Measurements from ENCODE around the gene LAMA1. TPM values are rescaled to one million over a fixed set of nuclear protein-coding genes. Genes with fewer than 3 reads are reported as not detected.

Gene LAMA1
- total RNA-seq, 2 donors from 2014 or later = 0.99 to 3.4 TPM

GRCh38 chr18:6921571-6921970 lies 196.0 kb downstream of the LAMA1 start:
- TF ChIP-seq CTCF (IDR thresholded peaks at IDR 0.05) (no peak), POLR2A (IDR thresholded peaks at IDR 0.05) (no peak)
- H3K27me3 ChIP-seq = no peaks in the 10 kb centered on the region
- no peaks in the 10 kb centered on the region for H3K36me3 ChIP-seq (replicated peaks in 1 of 2; ENCODE audit: insufficient read depth in 1 of 2, low read depth in 2 of 2)
- H3K27ac ChIP-seq = no peak overlapping the region
- intact Hi-C loops (cut with DNase I) = loop anchor here (5.0 kb wide), 1 partner anchor 101 kb away; no protein-coding TSS in a partner anchor
- no peaks in the 10 kb centered on the region for H3K9me3 ChIP-seq
- DNase-seq (no peak), ATAC-seq (no peak)
- H3K4me1 ChIP-seq = peaks cover 9% of the 10 kb centered on the region
- no peak overlapping the region for H3K4me3 ChIP-seq

- Histone ChIP-seq H3K27ac (no peak overlapping the region), H3K4me3 (no peak overlapping the region), H3K4me1 (peaks cover 9% of the 10 kb centered on the region), H3K9me3 (no peaks in the 10 kb centered on the region), H3K27me3 (no peaks in the 10 kb centered on the region), H3K36me3 (replicated peaks in 1 of 2; ENCODE audit: insufficient read depth in 1 of 2, low read depth in 2 of 2) (no peaks in the 10 kb centered on the region)
- DNase-seq (peak; percentile 72 to 85 (median 82)), ATAC-seq (peak; percentile 88)
- intact Hi-C loops (cut with DNase I) = loop anchor here (5.0 kb wide), 1 partner anchor 102 kb away; no protein-coding TSS in a partner anchor
- 62 to 73% methylated on average over 19 to 37 of the region's 37 CpGs for WGBS, 2 donors
- no peak for TF ChIP-seq POLR2A (IDR thresholded peaks at IDR 0.05)
- TF ChIP-seq CTCF (IDR thresholded peaks at IDR 0.05) = peak; percentile 55 to 99 (median 89)
Observed at GRCh38 chr18:6920099-6920955, 197.3 kb downstream of the LAMA1 start.

- H3K4me1 ChIP-seq = peaks cover 9% of the 10 kb centered on the region
- ATAC-seq (no peak), DNase-seq (no peak)
- H3K36me3 ChIP-seq (replicated peaks in 1 of 2; ENCODE audit: insufficient read depth in 1 of 2, low read depth in 2 of 2) = no peaks in the 10 kb centered on the region
- H3K4me3 ChIP-seq = no peak overlapping the region
- intact Hi-C loops (cut with DNase I) = no loop called here
- no peaks in the 10 kb centered on the region for H3K27me3 ChIP-seq
- 81 to 87% methylated on average over 2 to 3 of the region's 3 CpGs for WGBS, 2 donors
- TF ChIP-seq POLR2A (IDR thresholded peaks at IDR 0.05) (no peak), CTCF (IDR thresholded peaks at IDR 0.05) (no peak)
- no peak overlapping the region for H3K27ac ChIP-seq
- H3K9me3 ChIP-seq = no peaks in the 10 kb centered on the region
Observed at GRCh38 chr18:6917072-6917471, 200.5 kb downstream of the LAMA1 start.

GRCh38 chr18:6901286-6901926 lies 216.2 kb downstream of the LAMA1 start:
- Histone ChIP-seq H3K27me3 (no peaks in the 10 kb centered on the region), H3K9me3 (no peaks in the 10 kb centered on the region), H3K4me3 (no peak overlapping the region), H3K4me1 (peaks cover 9% of the 10 kb centered on the region), H3K27ac (no peak overlapping the region), H3K36me3 (replicated peaks in 1 of 2; ENCODE audit: insufficient read depth in 1 of 2, low read depth in 2 of 2) (no peaks in the 10 kb centered on the region)
- ATAC-seq (peak; percentile 60), DNase-seq (no peak)
- intact Hi-C loops (cut with DNase I) = no loop called here
- TF ChIP-seq CTCF (IDR thresholded peaks at IDR 0.05) = no peak
- no peak for TF ChIP-seq POLR2A (IDR thresholded peaks at IDR 0.05)
- WGBS, 2 donors = 57 to 63% methylated on average over 3 of the region's 3 CpGs
